ENCODE data around the gene TWF2. TPM values are rescaled to one million over a fixed set of nuclear protein-coding genes. Genes with fewer than 3 reads are reported as not detected.

TWF2 gene
- total and polyA plus RNA-seq, 10 of the 15 experiments (the other 5 are each of a cell fraction or from before 2014, with no cell fraction given) = 0.16 to 106 (median 68.5) TPM

DNA sequence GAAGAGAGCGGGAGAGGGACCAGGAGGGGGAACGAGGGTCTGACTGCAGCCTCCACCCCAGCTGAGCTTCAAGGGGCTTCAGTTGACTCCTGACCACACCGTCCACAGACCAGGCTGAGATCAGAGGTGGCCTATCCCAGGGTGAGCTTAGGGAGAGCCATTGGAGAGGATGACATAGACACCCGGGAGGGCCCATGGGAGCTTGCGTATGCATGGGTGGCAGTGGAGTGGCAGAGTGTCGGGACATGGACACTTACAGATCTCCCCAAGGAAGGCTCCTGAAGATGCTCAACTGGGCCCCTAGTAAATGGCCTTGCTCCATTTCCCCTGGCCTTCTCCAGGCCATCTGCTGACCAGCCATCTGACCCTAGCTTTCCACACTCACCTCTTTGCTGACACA, 53.6 kb downstream of the TWF2 start (continued):
- TF ChIP-seq, protein P1, sequence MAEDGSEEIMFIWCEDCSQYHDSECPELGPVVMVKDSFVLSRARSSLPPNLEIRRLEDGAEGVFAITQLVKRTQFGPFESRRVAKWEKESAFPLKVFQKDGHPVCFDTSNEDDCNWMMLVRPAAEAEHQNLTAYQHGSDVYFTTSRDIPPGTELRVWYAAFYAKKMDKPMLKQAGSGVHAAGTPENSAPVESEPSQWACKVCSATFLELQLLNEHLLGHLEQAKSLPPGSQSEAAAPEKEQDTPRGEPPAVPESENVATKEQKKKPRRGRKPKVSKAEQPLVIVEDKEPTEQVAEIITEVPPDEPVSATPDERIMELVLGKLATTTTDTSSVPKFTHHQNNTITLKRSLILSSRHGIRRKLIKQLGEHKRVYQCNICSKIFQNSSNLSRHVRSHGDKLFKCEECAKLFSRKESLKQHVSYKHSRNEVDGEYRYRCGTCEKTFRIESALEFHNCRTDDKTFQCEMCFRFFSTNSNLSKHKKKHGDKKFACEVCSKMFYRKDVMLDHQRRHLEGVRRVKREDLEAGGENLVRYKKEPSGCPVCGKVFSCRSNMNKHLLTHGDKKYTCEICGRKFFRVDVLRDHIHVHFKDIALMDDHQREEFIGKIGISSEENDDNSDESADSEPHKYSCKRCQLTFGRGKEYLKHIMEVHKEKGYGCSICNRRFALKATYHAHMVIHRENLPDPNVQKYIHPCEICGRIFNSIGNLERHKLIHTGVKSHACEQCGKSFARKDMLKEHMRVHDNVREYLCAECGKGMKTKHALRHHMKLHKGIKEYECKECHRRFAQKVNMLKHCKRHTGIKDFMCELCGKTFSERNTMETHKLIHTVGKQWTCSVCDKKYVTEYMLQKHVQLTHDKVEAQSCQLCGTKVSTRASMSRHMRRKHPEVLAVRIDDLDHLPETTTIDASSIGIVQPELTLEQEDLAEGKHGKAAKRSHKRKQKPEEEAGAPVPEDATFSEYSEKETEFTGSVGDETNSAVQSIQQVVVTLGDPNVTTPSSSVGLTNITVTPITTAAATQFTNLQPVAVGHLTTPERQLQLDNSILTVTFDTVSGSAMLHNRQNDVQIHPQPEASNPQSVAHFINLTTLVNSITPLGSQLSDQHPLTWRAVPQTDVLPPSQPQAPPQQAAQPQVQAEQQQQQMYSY (CRISPR knock-in tag; IDR thresholded peaks at IDR 0.05) = no peak
- TF ChIP-seq NR2C1 (IDR thresholded peaks at IDR 0.05) (no peak), STAT3 (IDR thresholded peaks at IDR 0.05; ENCODE audit: low read depth, low read length) (no peak), BRCA1 (IDR thresholded peaks at IDR 0.05; ENCODE audit: low read depth, low read length) (no peak), E4F1 (IDR thresholded peaks at IDR 0.05; ENCODE audit: borderline replicate concordance, partially characterized antibody) (no peak), SMARCA5 (IDR thresholded peaks at IDR 0.05) (no peak), ZZZ3 (IDR thresholded peaks at IDR 0.05; ENCODE audit: control insufficient read depth, insufficient read length, low read depth) (no peak), IRF5 (IDR thresholded peaks at IDR 0.05; ENCODE audit: borderline replicate concordance) (no peak), KAT2A (conservative IDR thresholded peaks at IDR 0.05; ENCODE audit: control insufficient read depth, low read depth, low read length) (no peak), SREBF2 (IDR thresholded peaks at IDR 0.05; ENCODE audit: low read length) (no peak)

Data from GM12878 (cell line).